LNCAP (cell line): ENCODE measurements around the gene PLAU.

Experiments
- TF ChIP-seq, protein P1 (sequence below): fragments of 450-650 bp; IDR thresholded peaks from 2 replicates; pipeline ENCODE4 v1.5.1; 2017; ENCODE audit warnings: mild to moderate bottlenecking

Gene PLAU

DNA sequence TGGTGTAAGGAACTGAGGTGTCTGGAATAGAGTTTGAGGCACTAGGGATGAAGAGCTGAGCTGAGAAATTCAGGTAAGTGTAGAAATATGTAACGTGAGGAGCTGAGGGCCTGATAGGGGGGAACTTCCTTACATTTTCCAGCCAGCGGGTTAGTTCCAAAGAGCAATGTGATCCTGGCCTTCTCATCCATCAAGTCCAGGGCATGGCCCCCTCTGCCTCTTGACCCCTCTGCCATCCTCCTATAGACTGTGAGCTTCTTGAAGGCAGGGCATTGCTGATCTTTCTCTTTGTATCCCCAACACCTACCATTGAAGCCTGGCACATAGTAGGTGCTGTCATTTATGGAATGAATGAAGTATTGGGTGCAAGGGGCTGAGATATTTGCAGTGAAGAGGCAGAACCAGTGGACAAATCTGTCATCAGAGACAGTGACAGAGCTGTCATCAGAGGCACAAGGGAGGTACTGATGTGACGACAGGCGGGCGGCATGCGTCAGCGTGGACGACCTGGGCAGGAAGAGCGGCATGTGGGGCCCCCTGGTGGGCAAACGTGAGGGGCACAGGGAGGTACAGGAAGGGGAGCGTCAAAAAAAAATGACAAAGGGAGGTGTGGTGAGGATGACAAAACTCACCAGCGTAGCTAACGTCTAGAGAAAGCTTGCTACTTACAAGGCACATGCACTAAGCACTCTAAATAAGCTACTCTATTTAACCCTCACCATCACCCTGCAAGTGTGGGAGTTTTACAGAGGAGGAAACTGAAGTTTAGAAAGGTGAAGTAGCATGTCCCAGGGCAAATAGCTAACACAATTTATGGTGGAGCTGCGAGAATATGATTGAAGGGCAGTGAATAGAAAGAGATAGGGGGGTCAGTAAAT, 31.4 kb upstream of the PLAU start:
- TF ChIP-seq, protein P1, sequence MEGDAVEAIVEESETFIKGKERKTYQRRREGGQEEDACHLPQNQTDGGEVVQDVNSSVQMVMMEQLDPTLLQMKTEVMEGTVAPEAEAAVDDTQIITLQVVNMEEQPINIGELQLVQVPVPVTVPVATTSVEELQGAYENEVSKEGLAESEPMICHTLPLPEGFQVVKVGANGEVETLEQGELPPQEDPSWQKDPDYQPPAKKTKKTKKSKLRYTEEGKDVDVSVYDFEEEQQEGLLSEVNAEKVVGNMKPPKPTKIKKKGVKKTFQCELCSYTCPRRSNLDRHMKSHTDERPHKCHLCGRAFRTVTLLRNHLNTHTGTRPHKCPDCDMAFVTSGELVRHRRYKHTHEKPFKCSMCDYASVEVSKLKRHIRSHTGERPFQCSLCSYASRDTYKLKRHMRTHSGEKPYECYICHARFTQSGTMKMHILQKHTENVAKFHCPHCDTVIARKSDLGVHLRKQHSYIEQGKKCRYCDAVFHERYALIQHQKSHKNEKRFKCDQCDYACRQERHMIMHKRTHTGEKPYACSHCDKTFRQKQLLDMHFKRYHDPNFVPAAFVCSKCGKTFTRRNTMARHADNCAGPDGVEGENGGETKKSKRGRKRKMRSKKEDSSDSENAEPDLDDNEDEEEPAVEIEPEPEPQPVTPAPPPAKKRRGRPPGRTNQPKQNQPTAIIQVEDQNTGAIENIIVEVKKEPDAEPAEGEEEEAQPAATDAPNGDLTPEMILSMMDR = peak; percentile 92

DNA sequence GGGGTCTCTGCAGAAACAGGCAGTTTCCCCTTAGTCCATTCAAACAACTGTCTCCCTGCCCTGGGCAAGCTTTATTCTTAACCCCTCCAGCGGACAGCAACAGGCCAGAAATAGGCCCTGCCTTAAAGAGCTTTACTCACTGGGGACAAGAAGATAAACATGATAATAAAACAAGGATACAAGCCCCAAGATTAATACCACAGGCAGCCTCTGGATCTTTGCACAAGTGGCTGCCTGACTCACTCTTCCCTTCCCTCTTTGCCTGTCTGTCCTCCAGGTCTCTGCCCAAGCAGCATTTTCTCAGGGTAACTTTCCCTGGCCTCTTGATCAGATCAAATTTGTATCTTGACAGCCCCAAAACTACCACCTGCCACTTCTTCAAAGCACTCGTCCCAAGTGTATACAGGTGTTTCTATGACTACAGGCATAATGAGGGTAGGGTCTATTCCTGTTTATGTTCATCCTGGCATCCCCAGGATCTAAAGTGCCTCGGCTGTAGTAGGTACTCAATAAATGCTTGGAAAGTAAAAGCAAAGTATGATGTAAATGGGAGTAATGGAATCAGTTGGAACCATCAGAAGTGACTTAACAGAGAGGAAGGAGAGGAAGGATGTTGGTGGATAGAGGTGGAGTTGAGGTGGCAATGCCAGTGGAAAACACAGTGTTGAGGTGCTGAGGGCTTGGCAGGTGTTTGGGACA, 29.6 kb upstream of the PLAU start:
- TF ChIP-seq, protein P1 = no peak

DNA sequence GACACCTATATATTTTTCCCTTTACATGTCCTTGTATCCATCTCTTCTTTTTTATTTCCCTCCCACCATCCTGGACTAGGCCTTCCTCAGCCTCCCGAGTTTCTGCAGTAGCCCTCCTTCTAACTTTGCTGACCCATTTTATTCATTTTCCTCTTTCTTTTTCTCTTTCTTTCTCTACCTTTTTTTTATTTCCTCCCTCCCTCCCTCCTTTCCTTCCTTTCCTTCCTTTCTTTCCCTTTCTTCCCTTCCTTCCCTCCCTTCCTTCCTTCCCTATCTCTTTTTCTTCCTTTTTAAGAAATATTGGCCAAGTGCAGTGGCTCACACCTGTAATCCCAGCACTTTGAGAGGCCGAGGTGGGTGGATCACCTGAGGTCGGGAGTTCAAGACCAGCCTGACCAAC, 26.9 kb upstream of the PLAU start:
- TF ChIP-seq, protein P1 = no peak

DNA sequence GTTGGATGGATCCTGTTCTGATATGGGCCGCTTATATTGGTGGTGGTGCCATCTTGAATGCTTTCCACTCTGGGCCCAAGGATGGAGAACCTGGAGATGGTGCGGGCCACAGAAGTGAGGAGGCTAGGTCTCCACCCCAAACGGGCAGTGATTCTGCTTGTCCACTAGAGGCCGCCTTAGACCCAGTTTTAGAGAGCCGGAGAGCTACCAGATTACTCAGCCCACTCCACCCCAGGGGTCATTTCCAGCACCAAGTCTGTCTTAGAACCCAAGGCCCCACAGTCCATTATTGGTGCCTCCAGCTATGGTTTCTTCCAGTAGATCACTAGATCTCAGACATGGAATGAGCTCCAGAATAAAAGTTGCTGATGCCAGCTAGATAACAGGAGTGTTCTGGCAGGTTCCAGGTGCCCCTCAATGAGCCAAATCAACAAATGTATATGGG, 24.8 kb upstream of the PLAU start:
- TF ChIP-seq, protein P1 = peak; percentile 81

DNA sequence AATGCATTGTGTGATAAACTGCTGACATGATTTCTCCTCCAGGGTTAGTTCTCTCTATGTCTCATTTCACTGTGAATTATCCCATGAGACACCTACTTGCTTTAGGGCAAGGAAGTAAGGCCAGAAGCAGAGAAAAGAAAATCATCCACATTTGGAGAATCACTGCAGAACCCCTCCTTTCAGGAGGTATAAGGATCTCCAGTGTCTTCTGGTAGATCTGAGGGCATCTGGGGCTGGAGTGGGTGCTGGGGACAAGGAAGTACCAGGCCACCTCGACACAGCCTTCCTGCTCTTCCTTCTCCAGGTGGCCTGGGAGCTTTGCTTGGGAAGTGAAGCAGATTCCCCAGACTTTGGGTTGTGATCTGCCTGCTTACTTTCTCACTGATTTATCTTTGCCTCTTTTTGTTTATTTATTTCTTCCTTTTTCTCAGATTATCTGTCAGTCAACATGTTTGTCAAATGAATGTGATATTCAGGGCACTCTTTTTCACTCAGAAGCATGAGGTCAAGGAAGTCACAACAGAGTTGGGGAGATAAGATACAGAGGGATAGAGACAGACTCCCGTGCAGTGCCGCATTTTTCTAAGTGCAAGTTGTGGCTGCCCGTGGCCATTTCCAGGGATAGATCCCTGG, 24.2 kb upstream of the PLAU start:
- TF ChIP-seq, protein P1 = no peak

DNA sequence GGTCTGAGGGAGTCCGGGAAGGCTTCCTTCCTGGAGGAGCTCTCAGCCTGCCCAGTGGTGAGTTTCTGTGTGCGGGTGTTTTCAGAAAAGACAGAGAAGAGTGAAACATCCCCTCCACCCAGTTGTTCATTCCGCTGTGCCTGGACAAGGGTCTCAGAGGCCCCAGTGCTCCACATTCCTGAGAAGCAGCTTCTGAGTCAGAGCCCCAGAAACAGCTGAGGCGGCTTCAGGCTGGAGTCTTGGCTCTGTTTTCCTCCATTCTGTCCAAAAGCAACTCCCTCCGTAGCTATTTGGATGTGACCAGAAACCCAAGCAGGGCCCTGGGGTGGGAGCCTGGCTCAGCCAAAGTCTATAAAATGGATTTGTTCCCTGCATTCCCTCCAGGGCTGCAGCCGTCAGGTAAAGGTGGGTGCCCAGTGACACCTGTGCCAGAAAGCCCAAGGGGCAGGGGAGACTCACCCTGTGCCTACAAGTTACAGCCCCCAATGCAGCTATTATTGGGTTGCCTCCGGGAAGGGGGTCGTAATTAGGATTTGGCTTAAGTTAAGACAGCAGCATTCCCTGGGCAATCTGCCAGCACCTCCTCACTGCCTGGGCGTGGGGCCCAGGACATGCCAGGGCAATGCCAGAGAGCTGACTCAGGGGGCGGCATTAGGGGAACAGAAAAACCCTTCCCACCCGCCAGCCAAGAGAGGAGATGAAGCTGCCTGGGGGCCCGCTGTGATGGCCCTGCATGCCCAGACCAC, 23.5 kb upstream of the PLAU start:
- TF ChIP-seq, protein P1 = no peak

DNA sequence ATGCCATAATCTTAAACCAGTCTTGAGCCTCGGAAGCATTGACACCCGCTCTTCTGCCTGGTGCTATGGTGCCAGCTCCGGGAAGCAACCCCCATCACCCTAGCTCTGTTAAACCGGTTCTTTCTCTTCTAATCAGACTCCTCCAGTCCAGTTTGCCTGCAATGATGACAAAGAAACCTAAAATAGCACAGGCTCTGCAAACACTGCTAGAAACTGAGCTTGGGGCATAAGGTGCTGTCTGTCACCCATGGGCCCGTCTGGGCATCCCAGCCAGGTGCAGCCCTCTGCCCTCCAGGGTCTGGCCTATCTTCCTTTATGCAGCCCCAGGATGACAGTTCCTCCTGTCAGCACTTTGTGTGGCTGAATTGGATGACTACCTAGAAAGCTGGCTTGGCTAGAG, 22.4 kb upstream of the PLAU start:
- TF ChIP-seq, protein P1 = no peak
